HG03108 (cell line): ENCODE measurements around the gene CAPN3.

Experiments used
- ATAC-seq: cut with Tn5 transposase; IDR thresholded peaks from one replicate; pipeline ENCODE4 v1.9.1; 2021; ENCODE audit warnings: moderate library complexity; ENCODE audit not compliant: unreplicated experiment

Gene CAPN3

GRCh38 chr15:42355291-42355690 is 4.0 kb upstream of the CAPN3 start:
- no peak for ATAC-seq

- ATAC-seq: no peak
These were observed 2.5 kb upstream of the CAPN3 start for GRCh38 chr15:42356851-42357250.

- ATAC-seq: no peak
These were observed 1.2 kb upstream of the CAPN3 start for GRCh38 chr15:42358141-42358540.

- no peak for ATAC-seq
These were observed 684 bp downstream of the CAPN3 start for GRCh38 chr15:42359985-42360384.

GRCh38 chr15:42360535-42361112 is 1.3 kb downstream of the CAPN3 start:
- no peak for ATAC-seq

GRCh38 chr15:42363487-42363886 is 4.2 kb downstream of the CAPN3 start:
- ATAC-seq: no peak

- ATAC-seq: no peak
These were observed 4.6 kb downstream of the CAPN3 start for GRCh38 chr15:42363942-42364341.

- no peak for ATAC-seq
These were observed 5.2 kb downstream of the CAPN3 start for GRCh38 chr15:42364529-42364928.

GRCh38 chr15:42365921-42366550 is 6.7 kb downstream of the CAPN3 start:
- ATAC-seq: no peak

- no peak for ATAC-seq
These were observed 7.7 kb downstream of the CAPN3 start for GRCh38 chr15:42367041-42367440.

- ATAC-seq: no peak
These were observed 8.8 kb downstream of the CAPN3 start for GRCh38 chr15:42368096-42368495.

- no peak for ATAC-seq
These were observed 11.8 kb downstream of the CAPN3 start for GRCh38 chr15:42371096-42371495.

GRCh38 chr15:42373274-42373673 is 14.0 kb downstream of the CAPN3 start:
- ATAC-seq: no peak

- no peak for ATAC-seq
These were observed 14.6 kb downstream of the CAPN3 start for GRCh38 chr15:42373936-42374335.

- ATAC-seq: no peak
These were observed 15.5 kb downstream of the CAPN3 start for GRCh38 chr15:42374810-42375209.

- ATAC-seq: no peak
These were observed 16.0 kb downstream of the CAPN3 start for GRCh38 chr15:42375252-42375651.

GRCh38 chr15:42375941-42376340 is 16.6 kb downstream of the CAPN3 start:
- ATAC-seq: no peak

GRCh38 chr15:42378011-42378410 is 18.7 kb downstream of the CAPN3 start:
- ATAC-seq: no peak

GRCh38 chr15:42384597-42384996 is 25.3 kb downstream of the CAPN3 start:
- ATAC-seq: no peak

GRCh38 chr15:42385206-42385979 is 26.1 kb downstream of the CAPN3 start:
- ATAC-seq: no peak

- no peak for ATAC-seq
These were observed 26.8 kb downstream of the CAPN3 start for GRCh38 chr15:42385980-42386700.

- no peak for ATAC-seq
These were observed 28.3 kb downstream of the CAPN3 start for GRCh38 chr15:42387603-42388002.
